GM18907 (cell line): ENCODE data around the gene PTPN2.

ENCODE experiments used
- ATAC-seq: cut with Tn5 transposase; IDR thresholded peaks from one replicate; pipeline ENCODE4 v1.9.1; 2021; ENCODE audit warnings: mild to moderate bottlenecking, moderate library complexity; ENCODE audit not compliant: unreplicated experiment

The PTPN2 gene

GRCh38 chr18:12860530-12860929 lies 23.5 kb downstream of the PTPN2 start:
- no peak for ATAC-seq

DNA sequence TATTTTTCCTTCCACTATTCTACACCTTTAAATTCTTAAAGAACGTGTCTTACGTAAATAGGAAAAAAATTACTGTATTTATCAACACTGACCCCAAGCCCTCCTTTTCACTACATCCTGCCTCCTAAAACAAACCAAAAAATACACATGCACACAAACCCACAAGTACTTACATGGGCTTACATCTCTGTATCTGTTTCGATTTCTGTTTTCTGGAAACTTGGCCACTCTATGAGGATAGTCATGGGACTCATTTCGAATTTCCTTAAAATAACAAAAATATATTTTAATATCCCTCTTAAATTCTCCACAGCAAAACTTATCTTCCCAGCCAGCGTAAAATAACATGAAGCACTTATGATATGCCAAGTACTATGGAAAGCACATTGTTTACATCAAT lies 25.0 kb downstream of the PTPN2 start:
- no peak for ATAC-seq

DNA sequence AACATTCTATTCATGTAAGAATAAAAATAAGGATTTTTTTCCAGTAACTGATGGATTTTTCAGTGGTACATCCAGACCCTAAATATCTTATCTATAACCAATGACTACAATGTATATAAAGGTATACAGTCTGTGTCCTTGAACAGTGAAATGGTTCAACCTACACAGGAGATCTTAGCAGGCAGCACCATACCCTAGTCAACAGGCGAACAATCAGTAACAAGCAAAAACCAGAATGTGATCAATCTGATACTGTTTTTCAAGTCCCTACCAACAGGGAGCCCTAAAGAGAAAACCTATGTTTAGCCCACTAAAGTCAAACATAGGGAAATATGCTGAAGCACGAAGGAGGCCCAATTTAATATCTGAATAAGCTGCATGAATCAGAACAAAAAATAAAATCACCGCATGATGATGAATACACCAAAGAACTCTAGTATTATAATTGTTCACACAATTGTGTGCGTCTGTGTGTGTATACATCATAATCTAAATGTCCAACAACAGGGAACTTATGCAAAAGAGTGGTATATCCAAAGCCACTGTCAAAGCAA lies 26.0 kb downstream of the PTPN2 start:
- no peak for ATAC-seq

DNA sequence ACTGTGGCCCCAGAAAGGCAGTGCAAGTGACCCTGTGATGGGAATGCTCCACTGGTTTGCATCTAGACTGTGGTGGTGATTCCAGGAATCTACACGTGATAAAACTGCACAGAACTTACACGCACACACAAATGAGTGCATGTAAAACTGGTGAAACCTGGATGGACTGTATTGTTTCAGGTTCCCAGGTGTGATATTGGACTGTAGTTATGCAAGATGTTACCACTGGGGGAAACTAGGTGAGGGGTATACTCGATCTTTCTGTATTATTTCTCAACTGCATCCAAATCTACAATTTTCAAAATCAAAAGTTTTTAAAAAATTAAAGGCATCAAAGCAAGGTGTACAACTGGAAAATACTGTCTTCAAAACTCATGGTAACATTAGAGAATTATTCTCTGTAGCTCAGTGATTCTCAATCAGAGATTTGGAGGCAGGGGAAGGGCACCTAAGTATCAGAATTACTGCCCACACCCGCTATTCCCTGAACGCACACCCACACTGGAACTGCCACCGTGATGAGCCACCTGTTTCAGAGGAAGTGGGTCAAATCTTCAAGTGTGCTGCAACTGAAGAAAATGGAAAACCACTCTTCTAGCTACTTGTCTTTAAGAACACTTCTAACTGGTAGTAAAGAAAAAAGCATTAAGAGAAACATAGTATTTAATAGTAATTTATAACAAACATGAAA lies 26.7 kb downstream of the PTPN2 start:
- ATAC-seq, result no peak

DNA sequence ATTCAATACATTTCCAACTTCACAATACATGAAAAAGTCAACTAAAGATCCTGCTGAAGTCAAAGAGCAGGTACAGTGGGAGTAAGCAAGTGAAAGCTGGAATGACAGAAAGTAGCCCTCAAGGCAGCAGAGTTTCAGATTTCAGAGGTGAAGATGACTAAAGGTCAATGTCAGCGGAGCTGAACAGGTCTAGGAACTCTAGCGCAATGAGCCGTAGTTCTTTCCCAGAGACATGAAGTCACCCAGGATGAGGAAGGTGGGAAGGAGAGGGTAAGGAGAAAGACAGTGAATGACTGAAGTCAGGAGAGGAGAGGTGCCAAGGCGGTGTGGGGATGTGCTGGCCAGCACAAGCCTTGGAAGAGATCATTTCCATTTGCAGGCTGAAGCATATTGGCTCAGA lies 28.1 kb downstream of the PTPN2 start:
- no peak for ATAC-seq

DNA sequence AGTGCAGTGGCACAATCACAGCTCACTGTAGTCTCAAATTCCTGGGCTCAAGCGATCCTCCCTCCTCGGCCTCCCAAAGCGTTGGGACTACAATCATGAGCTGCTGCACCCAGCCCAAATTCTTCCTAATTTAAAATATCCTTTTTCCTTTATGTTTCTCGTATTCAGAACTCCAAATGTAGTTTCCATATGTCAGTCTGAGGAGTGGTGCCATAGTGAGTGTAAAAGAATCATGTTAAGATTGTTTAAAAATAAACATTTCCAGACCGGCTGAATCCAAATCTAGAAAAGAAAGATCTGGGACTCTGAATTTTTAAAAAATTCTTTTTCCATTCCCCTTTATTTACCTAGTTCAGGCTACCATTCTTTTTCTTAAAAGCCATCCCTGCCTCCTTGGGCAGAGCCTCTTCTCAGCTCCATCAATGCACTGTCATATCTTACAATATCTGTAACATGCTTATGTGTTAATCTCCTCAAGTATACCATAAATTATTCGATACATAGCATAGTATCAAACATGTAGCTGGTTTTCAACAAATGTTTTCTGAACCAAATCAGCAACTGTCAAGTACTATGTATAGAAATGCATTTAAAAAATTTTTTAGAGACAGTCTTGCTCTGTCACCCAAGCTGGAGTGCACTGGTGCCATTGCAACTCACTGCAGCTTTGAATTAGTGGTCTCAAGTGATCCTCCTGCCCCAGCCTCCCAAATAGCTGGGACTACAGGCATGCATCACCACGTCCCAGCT lies 31.3 kb downstream of the PTPN2 start:
- no peak for ATAC-seq

DNA sequence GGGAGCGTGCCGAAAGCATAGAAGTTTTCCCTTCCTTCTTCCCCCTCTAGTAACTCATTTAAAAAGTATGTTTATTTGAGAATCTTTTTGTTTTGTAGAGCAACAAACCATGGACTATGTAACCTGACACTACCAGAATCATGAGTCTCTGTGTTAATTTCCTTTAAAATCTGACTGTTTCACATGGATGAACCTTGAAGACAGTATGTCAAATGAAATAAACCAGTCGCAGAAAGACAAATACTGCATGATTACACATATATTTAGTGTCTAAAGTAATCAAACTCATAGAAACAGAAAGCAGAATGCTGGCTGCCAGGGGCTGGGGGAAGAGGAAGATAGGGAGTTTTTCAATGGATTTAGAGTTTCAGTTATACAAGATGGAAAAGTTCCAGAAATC lies 32.3 kb downstream of the PTPN2 start:
- no peak for ATAC-seq

DNA sequence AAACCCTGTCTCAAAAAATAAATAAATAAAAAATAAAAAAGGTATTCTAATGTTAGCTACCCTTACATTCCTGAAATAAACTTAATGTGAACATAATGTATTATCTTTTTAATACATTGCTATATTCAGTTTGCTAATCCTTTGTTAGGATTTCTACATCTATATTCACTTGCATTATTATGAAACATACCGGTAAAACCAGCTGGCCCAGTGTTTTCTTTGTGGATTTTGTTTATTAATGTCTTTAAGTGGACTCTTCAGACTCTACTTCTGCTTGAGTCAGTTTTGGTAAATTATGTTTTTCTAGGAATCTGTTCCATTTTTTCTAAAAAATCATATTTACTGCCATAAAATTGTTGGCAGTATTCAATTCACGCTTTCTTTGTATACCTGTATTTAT lies 34.5 kb downstream of the PTPN2 start:
- no peak for ATAC-seq

- no peak for ATAC-seq
Measured at GRCh38 chr18:12848405-12848804, 35.6 kb downstream of the PTPN2 start.

DNA sequence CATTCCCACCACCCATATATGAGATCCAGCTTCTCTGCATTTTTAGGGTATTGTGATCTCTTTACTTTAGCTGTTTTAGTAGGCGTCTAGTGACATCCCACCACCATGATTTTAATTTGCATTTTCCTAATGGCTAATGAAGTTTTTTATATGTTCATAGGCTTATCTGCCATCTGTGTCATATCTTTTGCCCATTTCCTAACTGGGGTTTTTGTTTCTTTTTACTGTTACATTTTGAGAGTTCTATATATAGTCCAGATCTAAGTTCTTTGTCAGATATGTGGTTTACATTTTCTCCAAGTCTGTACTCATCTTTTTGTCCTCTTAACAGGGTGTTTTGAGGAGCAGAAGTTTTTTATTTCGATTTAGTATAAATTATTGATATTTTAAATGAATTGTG lies 39.6 kb downstream of the PTPN2 start:
- no peak for ATAC-seq

DNA sequence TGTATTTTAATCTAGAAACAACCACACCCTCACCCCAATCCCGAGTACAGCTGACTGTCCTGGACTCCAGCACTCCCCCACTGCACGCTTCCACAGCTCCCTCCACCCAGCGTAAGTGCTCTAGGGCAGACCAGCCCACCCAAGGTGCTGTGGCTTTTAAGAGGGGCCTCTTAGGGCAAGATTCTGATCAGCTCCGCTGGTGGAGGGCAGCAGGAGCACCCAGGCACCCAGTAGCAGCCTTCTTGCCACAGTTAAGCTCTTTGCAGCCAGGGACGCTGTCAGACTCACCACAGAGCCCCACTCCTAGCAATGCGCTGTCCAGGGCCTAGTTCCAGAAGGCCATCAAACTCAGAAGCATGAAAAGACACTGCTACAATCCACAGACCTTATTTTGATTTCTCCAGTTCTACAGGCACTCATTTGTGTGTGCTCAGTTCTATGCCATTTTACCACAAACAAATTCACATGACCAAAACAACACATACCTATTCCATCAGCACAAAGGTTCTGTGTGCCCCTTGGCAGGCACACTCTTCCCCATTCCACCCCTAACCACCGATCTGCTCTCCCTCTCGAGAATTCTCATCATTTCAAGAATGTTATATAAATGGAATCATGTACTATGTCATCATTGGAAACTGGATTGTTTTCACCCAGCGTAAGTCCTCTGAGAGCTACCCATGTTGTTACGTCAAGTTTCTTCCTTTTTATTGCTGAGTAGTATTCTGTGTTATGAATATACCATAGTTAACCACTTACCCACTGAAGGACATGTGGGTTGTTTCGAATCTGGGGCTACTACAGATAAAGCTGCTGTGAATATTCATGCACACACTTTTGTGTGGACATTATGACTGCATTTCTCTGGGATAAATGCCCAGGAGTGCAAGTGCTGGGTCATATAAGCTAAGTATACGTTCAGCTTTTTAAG lies 40.4 kb downstream of the PTPN2 start:
- ATAC-seq, result no peak

DNA sequence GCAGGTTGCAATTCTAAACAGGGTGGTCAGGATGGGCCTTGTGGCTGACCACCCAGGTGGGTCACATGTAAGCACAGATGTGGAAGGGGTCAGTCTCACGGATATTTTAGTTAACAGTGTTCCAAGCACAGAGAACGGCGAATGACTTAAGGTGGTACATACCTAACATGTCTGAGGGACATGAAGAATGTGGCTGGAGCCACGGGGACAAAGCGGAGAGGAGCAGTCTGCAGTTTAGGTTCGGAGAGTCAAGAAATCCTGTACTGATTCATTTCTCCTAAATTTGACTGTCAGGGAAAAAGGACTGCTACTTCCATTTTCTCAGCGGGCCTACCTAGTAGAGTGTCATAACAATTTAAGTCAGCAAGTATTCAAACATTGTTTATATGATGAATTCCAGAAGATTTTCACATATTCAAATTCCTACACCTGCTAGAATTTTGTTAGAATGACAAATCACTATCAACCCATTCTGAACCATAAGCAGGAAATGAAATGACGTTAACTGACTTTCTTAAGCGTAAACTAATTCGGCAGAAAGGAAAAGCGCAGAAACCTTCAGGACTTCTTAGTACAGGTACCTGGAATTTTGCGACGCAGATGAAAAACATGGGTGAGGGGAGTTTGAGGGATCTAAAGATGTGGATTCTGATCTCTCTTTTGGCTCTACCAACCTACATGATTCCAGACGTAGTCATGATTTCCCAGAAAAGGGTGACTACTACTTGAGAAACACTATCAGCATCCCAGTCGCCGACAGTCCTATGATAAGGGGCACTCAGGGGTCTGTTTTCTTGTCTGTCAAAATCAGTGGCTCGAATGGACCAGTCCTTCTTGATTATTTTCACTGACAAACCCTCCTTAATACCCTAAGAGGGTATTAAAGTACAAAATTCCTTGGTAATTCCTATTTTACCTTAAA lies 41.3 kb downstream of the PTPN2 start:
- ATAC-seq, result no peak

- ATAC-seq, result no peak
Measured at GRCh38 chr18:12841070-12841469, 43.0 kb downstream of the PTPN2 start.

- ATAC-seq, result no peak
Measured at GRCh38 chr18:12840382-12840781, 43.7 kb downstream of the PTPN2 start.

DNA sequence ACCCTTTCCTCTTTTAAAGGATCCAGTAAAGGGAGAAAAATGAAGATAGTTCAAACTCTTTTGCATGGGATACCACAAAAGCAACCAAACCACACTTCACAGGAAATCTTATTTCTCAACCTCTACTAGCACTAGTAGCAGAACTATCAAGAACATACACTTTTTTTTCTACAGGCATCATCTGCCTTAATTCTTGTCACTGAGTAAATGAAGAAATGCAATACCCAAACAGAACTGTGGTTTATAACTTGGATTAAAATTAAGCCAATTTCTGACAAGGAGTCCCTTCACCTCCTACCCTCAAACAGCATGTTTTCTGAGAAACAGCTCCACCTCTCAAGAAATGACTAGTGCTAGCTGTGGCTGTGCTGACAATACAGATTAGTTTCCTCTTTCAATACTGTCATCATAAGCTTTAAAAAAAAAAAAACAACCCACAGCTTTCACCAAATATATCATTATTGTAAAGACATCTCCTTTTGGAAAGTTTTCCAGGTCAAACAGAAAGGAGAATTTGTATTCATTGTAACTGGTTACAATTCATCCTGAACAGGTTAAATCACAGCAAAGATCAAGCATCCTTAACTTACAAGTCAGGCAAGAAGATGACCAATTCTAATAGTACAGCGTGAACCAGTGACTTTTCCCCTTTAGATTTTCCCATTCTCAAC lies 44.4 kb downstream of the PTPN2 start:
- peak; percentile 82 for ATAC-seq

GRCh38 chr18:12839057-12839525 lies 44.9 kb downstream of the PTPN2 start:
- peak; percentile 52 for ATAC-seq

GRCh38 chr18:12838178-12838634 lies 45.8 kb downstream of the PTPN2 start:
- peak; percentile 32 for ATAC-seq

- ATAC-seq, result no peak
Measured at GRCh38 chr18:12837747-12838146, 46.3 kb downstream of the PTPN2 start.

DNA sequence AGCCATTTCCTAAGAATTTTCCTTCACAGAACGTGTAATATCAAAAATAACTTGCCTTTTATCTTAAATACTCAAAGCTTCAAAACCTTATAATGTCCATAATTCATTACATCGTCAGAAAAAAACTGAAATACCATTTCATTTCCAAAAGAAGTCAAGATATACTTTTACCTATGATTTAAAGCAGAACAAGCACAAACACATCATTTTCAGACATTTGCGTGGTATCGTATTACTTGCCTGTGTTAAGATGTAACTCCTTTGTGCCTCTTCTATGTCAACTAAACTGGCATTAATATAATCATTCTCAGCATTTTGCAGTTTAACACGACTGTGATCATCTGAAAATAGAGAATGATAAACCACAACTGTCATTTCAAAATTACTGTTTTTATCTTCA lies 47.5 kb downstream of the PTPN2 start:
- no peak for ATAC-seq
